Spinal cord (tissue), 10 donors: ENCODE data around the gene DMD. TPM values are rescaled to one million over a fixed set of nuclear protein-coding genes. Genes with fewer than 3 reads are reported as not detected.

Experiments
- DNase-seq, 6 donors: peaks; one replicate each; pipeline versions ENCODE4 v3.0.0 to v3.0.0-alpha.2; 2013 to 2015; ENCODE audit warnings: low spot score in 6 of 6, low read depth in 4 of 6
- H3K27ac ChIP-seq: one replicate; pipeline ENCODE4 v1.5.1; 2013; ENCODE audit warnings: low read depth, low read length, control low read depth
- H3K27me3 ChIP-seq: one replicate; pipeline ENCODE4 v1.6.1; 2013; ENCODE audit warnings: low read length; ENCODE audit not compliant: control insufficient read depth, insufficient read depth
- H3K36me3 ChIP-seq: one replicate; pipeline ENCODE4 v1.6.1; 2013; ENCODE audit warnings: low read length; ENCODE audit not compliant: control insufficient read depth, insufficient read depth
- H3K4me1 ChIP-seq: one replicate; pipeline ENCODE4 v1.6.1; 2013; ENCODE audit warnings: low read length; ENCODE audit not compliant: control insufficient read depth, insufficient read depth
- H3K4me3 ChIP-seq: one replicate; pipeline ENCODE4 v1.5.1; 2013; ENCODE audit warnings: low read depth, low read length, control low read depth
- H3K9me3 ChIP-seq: one replicate; pipeline ENCODE4 v1.6.1; 2013; ENCODE audit warnings: low read length; ENCODE audit not compliant: control insufficient read depth, insufficient read depth
- whole genome bisulfite sequencing: methylation state at CpG from one replicate; pipeline ENCODE4 v1.1.5; 2013; ENCODE audit warnings: missing lambda C conversion rate; ENCODE audit not compliant: insufficient coverage; 5-methylcytosine and 5-hydroxymethylcytosine counted together
- polyA plus RNA-seq, 2 donors: library from polyadenylated mRNA; unstranded; fragments of 120-200 nt; gene quantifications; one replicate each; pipeline ENCODE4 v1.2.1, GENCODE V29; 2013; ENCODE audit not compliant: insufficient read length in 2 of 2
- total RNA-seq, 2 donors: library from RNA; depleted of rRNA in 1 of 2; stranded (reverse); fragments of 120-200 nt in 1 of 2; fragments of >200 nt in 1 of 2; gene quantifications; one replicate each; pipeline versions ENCODE4 v1.2.3 to v1.2.4, GENCODE V29; 2013 to 2014
- donor health status: healthy.

Gene DMD
- total and polyA plus RNA-seq, 4 donors, result 28.4 to 112 (median 41.9) TPM

GRCh38 chrX:31154946-31155345 lies 2056.4 kb downstream of the DMD start:
- DNase-seq, result no peak
- H3K9me3 ChIP-seq, result no peaks in the 10 kb centered on the region
- H3K4me3 ChIP-seq, result no peak overlapping the region
- no peaks in the 10 kb centered on the region for H3K4me1 ChIP-seq
- H3K27ac ChIP-seq, result no peak overlapping the region
- H3K27me3 ChIP-seq, result no peaks in the 10 kb centered on the region
- no peaks in the 10 kb centered on the region for H3K36me3 ChIP-seq
- WGBS, result no CpG with 5 or more reads among the region's 2 CpGs

GRCh38 chrX:31153475-31154047 lies 2057.8 kb downstream of the DMD start:
- no CpG with 5 or more reads among the region's 1 CpG for WGBS
- DNase-seq, result no peak
- Histone ChIP-seq H3K4me3 (no peak overlapping the region), H3K36me3 (no peaks in the 10 kb centered on the region), H3K27me3 (no peaks in the 10 kb centered on the region), H3K4me1 (no peaks in the 10 kb centered on the region), H3K27ac (no peak overlapping the region), H3K9me3 (no peaks in the 10 kb centered on the region)

- no peak for DNase-seq
- H3K4me1 ChIP-seq, result no peaks in the 10 kb centered on the region
- no peaks in the 10 kb centered on the region for H3K36me3 ChIP-seq
- no peaks in the 10 kb centered on the region for H3K27me3 ChIP-seq
- H3K9me3 ChIP-seq, result no peaks in the 10 kb centered on the region
- WGBS, result 60% methylated on average over 3 of the region's 6 CpGs
- H3K27ac ChIP-seq, result no peak overlapping the region
- H3K4me3 ChIP-seq, result no peak overlapping the region
Observed at GRCh38 chrX:31147175-31147574, 2064.2 kb downstream of the DMD start.

GRCh38 chrX:31139961-31140360 lies 2071.4 kb downstream of the DMD start:
- Histone ChIP-seq H3K36me3 (no peaks in the 10 kb centered on the region), H3K9me3 (no peaks in the 10 kb centered on the region), H3K27me3 (no peaks in the 10 kb centered on the region), H3K4me1 (no peaks in the 10 kb centered on the region), H3K27ac (no peak overlapping the region), H3K4me3 (no peak overlapping the region)
- no peak for DNase-seq
- no CpG with 5 or more reads among the region's 5 CpGs for WGBS

GRCh38 chrX:31138124-31138523 lies 2073.2 kb downstream of the DMD start:
- H3K36me3 ChIP-seq, result no peaks in the 10 kb centered on the region
- no peaks in the 10 kb centered on the region for H3K27me3 ChIP-seq
- 90% methylated on average over 1 of the region's 2 CpGs for WGBS
- no peak overlapping the region for H3K27ac ChIP-seq
- no peak for DNase-seq
- H3K9me3 ChIP-seq, result no peaks in the 10 kb centered on the region
- no peaks in the 10 kb centered on the region for H3K4me1 ChIP-seq
- no peak overlapping the region for H3K4me3 ChIP-seq

GRCh38 chrX:31136144-31136611 lies 2075.2 kb downstream of the DMD start:
- WGBS, result no CpG with 5 or more reads among the region's 5 CpGs
- no peaks in the 10 kb centered on the region for H3K27me3 ChIP-seq
- no peak overlapping the region for H3K4me3 ChIP-seq
- no peaks in the 10 kb centered on the region for H3K36me3 ChIP-seq
- no peaks in the 10 kb centered on the region for H3K4me1 ChIP-seq
- no peaks in the 10 kb centered on the region for H3K9me3 ChIP-seq
- no peak for DNase-seq
- H3K27ac ChIP-seq, result no peak overlapping the region

GRCh38 chrX:31132821-31133241 lies 2078.5 kb downstream of the DMD start:
- H3K9me3 ChIP-seq, result no peaks in the 10 kb centered on the region
- no peak overlapping the region for H3K27ac ChIP-seq
- 42% methylated on average over 5 of the region's 7 CpGs for WGBS
- DNase-seq, result peak in 3 of 6 donors; percentile 5 to 83 (median 28)
- peaks cover 2% of the 10 kb centered on the region for H3K27me3 ChIP-seq
- H3K4me3 ChIP-seq, result no peak overlapping the region
- H3K4me1 ChIP-seq, result no peaks in the 10 kb centered on the region
- no peaks in the 10 kb centered on the region for H3K36me3 ChIP-seq

- no peak for DNase-seq
- H3K9me3 ChIP-seq, result no peaks in the 10 kb centered on the region
- WGBS, result 100% methylated on average over 2 of the region's 6 CpGs
- no peak overlapping the region for H3K27ac ChIP-seq
- no peak overlapping the region for H3K4me3 ChIP-seq
- H3K27me3 ChIP-seq, result peaks cover 2% of the 10 kb centered on the region
- H3K36me3 ChIP-seq, result no peaks in the 10 kb centered on the region
- no peaks in the 10 kb centered on the region for H3K4me1 ChIP-seq
Observed at GRCh38 chrX:31130457-31131220, 2080.7 kb downstream of the DMD start.

- Histone ChIP-seq H3K4me1 (no peaks in the 10 kb centered on the region), H3K9me3 (no peaks in the 10 kb centered on the region), H3K27ac (no peak overlapping the region), H3K4me3 (no peak overlapping the region), H3K36me3 (no peaks in the 10 kb centered on the region), H3K27me3 (peaks cover 2% of the 10 kb centered on the region)
- no peak for DNase-seq
- WGBS, result no CpG with 5 or more reads among the region's 4 CpGs
Observed at GRCh38 chrX:31128855-31129254, 2082.5 kb downstream of the DMD start.

GRCh38 chrX:31127716-31128115 lies 2083.6 kb downstream of the DMD start:
- H3K9me3 ChIP-seq, result no peaks in the 10 kb centered on the region
- no peak for DNase-seq
- peaks cover 2% of the 10 kb centered on the region for H3K27me3 ChIP-seq
- no CpG with 5 or more reads among the region's 3 CpGs for WGBS
- no peak overlapping the region for H3K4me3 ChIP-seq
- H3K4me1 ChIP-seq, result no peaks in the 10 kb centered on the region
- H3K27ac ChIP-seq, result no peak overlapping the region
- no peaks in the 10 kb centered on the region for H3K36me3 ChIP-seq
